GM21529 (cell line): ENCODE data around the gene GPC6.

Experiments used
- ATAC-seq: cut with Tn5 transposase; IDR thresholded peaks from one replicate; pipeline ENCODE4 v1.9.1; 2021; ENCODE audit not compliant: unreplicated experiment

The GPC6 gene

DNA sequence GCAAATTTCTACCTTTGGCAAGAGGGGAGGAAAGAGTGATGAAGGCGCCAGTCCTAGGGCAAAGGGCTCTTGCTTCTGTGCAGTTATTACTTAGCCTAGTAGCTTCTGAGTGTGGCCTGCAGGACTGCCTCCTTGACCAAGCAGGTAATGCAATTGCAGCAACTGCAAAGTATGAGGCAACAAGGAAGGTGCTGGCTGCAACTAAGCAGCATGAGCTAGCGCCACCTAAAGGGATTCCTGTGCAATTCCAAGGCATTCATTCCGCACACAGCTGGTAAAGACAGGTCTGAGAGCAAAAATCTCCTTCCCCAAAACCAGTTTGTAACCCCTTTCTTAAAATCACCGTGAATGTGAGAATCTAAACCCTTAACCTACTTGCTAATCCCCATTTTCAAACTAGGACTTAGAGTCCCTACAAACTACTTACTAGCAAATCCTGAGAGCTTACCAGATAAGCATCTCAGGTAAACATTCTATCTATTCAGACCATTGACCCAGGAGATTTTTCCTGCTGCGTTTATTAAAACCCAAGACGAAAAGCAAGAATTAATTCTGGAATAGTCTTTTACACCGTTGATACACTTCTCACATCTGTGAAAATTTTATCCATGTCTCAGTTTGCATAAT, 1190.0 kb downstream of the GPC6 start:
- ATAC-seq = no peak

DNA sequence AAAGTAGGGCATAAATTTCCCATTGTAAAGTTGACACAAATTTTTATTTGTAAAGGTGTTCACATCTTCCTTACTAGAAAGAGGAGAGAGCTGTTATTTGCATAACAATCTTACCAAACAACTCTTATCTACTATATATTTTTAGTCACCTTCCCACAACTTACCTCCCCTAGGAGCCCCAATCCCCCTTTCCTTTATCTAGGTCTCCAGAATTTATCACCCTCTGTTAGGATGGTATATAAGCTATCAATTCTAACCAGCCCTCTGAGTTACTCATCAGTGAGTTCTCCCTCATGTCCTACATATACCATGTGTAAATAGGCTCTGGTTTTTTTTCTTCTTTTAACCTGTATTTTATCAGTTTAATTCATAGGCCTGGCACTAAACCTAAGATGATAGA, 1190.7 kb downstream of the GPC6 start:
- ATAC-seq = no peak

DNA sequence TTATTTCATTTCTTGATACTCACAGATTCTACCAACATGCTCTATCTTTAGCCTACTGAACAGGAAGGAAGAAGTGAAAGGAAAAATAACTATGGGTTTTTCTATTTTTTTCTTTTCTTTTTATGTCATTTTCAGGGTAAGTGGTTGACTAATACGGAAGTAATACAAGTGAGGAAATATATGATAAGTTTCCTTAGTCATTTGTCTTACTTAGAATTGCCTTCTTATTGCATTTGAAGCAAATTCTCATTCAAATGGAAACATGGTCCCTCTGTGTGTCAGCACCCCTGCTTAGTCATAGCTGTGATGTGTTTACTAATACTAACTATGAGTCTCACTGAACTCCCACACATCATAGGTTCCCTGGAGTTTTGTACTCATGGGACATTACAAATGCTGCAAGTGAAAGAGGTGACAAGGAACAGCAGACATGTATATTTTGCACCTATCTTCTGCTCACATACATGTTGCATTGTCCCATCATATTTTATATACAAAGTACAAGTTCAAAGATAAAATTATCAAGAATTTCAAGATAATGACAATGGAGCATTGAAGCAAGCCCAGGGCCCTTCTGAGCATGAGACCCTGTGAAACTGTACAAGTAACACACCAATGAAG, 1192.8 kb downstream of the GPC6 start:
- ATAC-seq = peak; percentile 48

DNA sequence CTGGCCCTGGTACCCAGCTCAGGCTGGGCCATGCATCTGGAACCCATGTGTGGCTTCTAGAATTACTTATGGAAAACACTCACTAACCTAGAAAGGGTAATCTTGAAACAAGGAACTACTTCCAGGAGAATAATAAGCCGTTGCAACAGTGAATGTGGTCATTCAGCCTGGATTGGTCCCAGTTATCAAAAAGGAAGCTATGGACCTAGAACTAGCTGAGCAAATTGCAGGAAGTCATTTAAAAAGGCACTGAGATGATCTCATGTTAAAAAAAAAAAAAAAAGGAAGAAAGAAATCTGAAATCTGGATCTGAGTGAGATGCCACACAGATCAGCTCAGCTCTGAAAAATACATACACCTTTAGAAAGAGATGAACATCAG, 1193.3 kb downstream of the GPC6 start:
- no peak for ATAC-seq

DNA sequence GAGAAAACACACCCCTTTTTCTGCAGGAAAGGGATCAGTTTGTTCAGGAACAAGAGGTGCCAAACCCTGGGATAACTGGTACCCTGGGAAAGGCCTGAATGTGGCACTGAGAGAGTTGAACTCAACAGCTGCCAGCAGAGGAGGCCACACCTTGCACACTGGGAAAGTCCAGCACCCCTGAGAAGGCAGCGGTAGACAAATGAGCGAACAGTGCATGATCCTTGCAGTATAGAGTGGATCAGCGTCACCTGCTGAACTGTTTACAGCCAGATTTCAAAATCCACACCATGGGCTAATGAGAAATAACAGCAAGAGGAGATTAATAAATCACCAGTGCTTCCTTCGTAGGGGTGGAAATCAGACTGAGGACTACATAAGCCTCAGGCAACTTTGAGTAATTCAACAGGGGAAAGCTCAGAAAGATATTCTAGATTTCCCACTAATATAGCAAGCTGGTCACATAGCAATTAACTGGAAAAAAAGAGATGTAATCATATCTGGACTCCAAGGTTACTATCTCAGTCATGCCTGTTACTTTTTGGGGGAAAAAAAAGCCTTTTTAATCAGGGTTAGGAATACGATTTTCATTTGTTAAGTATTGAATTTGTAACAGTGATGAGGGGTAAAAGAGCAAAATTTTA, 1200.8 kb downstream of the GPC6 start:
- no peak for ATAC-seq

DNA sequence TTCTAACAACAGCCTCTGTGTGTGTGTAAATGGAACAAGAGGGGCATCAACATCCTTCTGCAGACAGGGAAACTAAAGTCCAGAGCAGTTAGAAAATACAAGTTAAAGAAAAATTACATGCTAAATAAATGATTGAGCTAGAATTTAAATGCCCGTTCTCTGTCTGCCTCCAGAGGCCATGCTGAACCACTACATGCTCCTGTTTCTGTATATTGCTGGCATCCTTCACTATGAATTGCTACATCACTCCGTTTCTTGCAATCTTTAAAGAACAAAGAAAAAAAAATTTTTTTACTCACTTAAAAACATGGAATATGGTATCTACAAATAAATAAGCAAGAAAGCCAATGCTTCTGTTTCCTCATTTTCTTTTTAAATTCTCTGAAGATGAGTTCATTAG, 1205.0 kb downstream of the GPC6 start:
- ATAC-seq = no peak

DNA sequence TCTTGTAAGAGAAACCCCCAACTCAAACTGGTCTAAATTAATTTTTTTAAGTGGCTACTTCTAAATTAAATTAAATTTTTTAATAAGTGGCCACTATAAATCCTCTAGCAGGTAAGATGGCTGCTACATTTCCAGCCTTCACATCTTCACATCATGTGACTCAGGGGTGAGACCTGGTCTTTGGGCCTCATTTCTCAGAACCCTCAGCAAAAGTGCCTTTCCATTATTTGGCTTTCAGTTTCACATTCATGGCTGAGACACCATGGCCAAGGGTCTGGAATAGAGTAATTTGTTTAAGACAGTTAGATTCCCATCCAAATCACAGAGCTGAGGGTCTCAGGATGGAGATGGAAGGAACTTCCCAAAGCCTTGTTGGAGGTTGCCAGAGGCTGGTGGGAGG, 1205.4 kb downstream of the GPC6 start:
- no peak for ATAC-seq

DNA sequence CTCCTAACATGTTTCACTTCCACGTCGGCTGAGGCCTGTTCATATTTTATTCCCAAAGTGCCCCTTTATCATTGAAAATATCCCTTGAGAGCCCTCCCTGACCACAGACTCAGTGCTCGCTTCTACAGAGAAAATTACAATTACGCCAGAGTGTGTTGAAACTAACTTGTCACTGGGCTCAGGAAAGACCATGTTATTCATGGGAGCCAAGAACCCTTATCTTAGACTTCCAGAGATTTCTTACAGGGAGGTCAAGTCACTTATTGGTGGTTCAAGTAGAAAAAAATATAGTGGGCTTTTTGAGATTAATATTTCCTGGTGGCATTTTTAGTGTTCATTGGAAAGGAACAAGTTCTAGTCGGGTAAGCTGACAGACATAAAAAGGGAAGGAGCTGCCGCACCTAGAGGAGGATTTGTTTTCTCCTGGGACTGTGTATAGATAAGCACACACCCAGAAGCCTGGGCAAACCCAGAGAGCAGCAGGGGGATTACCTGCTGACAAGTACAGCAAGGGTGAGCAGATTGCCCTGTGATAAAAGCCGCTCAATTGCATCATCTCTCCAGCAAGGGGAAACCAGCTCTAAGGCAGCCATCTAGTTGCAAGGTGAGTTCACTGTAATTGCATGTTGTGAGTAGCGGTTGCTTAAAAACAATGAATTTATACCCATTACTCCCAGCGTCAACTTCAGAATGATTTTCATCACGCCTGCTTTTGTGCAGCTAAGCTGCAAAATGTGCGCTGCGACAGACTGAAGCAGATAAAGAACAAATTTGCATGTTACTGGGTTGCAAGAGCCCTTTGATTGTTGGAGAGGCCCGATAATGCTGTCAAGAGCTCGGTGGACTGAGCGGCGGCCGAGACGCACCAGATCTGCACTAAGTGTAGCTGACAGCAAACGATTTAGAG, 1206.7 kb downstream of the GPC6 start:
- ATAC-seq = peak; percentile 73

DNA sequence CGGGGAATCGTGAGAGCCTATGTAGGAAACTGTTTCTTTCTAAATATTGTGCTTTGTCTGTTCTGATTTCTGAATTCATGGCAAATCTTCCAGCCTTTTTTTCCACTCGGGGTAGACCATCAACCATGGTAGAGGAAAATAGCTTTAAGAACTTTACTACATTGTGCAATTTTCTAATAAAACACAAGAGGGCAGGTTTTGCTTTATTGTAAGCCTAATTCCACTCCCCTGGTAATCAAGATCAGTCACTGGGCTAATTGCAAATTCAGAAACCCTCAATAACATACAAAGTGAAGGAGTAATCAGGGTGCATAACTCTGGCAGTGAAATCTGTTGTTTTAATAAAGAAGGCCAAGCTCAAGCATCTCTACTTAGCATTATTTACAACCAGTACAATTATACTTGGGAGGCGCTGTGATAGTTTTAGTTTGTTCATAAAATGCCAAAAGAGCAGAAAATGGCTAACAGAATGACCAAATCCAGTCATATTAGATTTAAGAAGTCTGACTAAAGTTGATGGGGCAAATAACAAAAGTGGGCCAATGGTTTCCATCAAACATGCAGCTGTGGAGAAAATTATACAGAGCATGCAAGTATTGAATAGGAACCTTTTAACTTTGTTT, 1209.1 kb downstream of the GPC6 start:
- ATAC-seq = peak; percentile 62

DNA sequence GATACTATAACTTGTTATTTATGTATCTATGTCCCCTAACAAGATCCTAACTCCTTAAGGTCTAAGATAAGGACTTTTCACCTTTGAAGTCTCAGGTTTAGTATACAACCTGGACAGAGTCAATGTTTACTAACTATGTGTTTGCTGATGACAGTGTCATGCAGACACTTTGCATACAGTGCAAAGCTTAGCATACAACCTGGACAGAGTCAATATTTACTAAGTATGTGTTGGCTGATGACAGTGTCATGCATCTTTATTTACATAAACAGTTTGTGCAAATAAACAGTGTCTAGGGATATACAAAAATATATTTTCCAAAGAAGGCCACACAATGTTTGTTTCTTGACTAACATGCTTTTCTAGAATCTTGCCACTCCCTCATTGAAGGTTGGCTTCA, 1218.2 kb downstream of the GPC6 start:
- ATAC-seq = no peak

DNA sequence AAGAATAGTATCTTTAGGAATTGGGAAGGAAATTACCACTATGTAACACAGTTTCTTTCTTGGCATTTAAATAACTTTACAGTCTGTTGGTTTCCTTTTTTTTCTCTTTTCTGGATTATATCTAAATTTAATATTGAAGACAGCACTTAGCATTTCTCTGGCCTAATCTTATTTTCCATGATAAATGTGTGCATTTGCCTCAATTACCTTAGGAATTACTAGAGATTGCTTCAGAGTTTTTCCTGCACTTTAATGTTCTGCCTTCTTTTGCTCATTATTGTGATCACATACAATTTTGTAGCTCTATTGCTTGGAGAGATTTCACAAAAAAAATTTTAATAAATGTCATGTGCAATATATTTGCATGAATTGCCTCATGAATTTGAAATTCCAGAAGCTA, 1227.7 kb downstream of the GPC6 start:
- ATAC-seq = no peak

DNA sequence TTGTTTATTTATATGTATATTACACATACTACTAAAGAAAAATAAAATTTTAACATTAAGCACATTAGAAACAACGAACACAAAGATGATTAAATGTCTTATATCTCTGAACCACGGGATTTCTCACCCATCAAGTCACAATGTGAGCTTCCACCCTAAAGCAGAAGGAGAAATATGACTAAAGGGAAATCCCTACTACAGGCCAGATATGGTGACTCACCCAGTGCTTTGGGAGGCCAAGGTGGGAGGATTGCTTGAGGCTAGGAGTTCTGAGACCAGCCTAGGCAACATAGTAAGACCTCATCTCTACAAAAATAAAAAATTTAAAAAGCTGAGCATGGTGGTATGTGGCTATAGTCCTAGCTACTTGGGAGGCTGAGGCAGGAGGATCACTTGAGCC, 1228.3 kb downstream of the GPC6 start:
- no peak for ATAC-seq

DNA sequence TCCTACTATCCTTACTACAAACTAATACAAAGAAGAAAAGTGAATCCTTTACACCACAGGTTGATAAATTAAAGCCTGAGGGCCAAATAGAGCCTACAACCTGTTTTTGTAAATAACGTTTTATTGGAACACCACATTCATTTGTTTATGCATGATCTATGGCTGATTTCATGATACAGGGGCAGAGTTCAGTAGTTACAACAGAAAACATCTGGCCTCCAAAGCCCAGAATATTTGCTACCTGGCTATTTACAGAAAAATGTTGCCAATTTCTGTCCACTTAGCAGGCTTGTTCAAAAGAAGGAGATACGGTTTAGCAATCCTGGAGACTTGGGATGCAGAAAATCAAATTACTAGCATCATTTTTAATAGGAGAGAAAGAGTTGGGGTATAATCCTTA, 1228.8 kb downstream of the GPC6 start:
- no peak for ATAC-seq
